ENCODE results near the gene SLC16A6.
A peak's percentile ranks its signal among the peaks of the same experiment; 100 is the strongest.
"Not testable (repeated sequence)": the region's sequence is repeated elsewhere in the genome, so short reads cannot be mapped to it uniquely, and the experiment has no call there.

The SLC16A6 gene

DNA sequence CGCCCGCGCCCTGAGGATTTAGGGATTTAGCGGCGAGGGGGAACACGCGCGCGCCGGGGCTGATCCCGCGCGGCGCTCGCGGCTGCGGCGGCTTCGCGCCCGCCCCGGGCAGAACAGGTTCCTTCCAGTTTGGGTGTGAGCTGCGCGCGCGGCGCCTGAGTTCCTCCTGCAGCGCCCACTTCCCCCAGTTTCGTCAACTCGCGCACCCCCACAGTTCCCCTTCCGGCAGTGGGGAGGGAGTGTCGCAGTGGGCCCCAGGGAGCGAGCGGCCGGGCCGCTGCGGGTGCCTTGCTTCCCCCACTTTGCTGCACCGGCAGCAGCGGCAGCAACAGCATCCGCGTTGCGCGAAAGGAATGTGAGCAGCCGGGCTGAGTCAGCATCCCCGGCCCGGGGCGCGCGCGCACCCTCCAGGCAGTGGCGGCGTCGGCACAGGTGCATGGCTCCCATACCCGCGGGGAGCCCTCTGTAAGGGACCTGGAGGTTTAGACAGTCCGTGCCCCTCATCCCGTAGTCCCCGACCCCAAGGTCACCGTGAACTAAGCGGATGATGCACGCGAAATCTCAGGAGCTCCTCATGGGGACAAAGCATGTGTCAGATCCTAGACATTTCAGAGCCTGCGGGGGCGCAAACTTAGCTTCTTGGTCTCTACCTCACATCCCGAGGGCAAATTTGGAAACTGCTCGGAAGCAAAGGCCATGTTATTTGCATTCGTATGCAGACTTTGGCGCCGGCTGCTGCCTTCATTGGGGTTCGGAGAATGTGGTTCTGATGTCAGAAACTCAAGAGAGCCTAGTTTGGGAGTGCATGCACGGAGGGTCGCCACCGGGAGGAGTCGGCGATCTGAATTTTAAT lies 1.1 kb upstream of the SLC16A6 start:
- peak; percentile 84 to 86 for DNase-seq (ENCODE audit: low read depth in 1 of 2, low spot score in 1 of 2)

DNA sequence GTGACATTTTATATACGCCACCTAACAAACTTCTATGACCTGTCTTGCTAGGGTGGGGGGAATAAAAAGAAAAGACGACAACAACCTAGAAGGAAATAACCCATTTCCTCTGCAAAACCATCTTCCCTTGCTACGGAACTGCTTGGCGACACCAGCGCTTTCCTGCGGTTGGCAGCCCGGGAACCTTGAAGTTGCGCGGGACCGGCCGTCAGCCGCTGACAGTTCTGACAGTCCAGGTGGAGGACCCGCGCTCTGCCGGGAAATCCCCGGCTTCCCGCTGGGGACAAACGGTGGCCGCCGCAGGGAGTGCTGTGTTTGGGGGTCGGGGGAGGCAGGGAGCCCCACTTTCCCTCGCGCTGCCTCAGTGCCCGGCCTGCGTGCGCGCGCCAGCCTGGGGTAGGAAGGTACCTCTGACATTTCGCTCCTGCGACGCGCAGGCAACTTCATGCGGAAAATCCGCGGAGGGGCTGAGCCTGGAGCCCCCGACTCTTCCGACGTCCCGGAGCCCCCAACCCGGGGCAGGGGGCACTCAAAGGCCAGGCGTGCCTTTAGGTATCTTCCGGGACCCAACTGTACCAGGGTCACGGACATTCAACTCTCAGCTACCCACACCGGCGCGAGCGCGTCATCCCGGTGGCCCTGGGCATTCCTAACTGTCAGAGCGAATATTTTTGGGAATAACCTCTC lies 516 bp downstream of the SLC16A6 start:
- DNase-seq (ENCODE audit: low read depth in 1 of 2, low spot score in 1 of 2) = peak; percentile 34 to 52

DNA sequence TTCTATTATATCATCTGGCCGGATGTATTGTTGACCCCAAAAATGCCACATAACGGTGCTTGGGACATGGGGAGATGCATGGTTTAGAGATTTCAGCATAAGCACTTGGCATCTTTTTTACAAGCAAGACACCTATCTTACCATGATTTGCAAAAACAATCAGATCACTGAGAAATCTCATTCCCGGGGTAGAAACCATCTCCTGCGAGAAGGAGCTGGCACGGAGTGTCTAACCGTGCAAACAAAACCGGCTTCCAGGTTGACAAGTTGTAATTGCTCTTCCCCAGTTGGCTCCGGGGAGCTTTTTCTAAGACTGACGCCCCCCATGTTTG lies 1.0 kb downstream of the SLC16A6 start:
- no peak for DNase-seq (ENCODE audit: low read depth in 1 of 2, low spot score in 1 of 2)

DNA sequence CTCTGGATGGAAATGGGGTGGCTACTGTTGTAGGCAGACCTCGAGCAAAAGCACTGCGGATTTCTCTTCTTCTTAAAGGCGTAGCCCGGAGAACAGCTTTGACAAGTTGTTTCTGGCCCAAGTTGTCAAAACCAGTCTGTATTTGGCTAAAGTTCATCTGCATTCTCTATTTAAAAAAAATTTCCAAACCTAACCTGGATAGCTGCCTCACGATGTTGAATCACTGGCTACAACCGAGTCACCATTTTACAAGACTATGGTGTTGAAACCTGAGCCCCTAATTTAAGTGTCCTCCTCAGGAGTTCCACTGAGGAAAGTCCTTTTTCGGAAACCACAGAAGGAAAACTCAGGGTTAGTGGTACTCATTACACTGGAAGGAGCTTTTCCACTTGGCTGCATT lies 1.5 kb downstream of the SLC16A6 start:
- DNase-seq (ENCODE audit: low read depth in 1 of 2, low spot score in 1 of 2) = no peak

DNA sequence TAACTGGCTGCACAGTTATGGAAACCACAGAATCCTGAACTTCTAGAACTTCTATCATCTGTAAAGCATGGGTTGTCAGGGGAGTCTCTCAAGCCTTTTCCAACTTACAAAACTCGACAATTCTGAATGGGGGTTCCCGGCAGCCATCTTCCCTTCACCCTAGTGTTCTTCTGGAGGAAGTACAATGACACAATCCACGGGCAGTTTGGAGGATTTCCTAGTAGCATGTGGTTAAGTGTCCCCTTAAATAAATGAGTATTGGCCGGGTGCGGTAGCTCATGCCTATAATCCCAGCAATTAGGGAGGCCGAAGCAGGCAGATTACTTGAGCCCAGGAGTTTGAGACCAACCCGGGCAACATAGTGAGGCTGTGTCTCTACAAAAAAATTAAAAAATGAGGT lies 2.1 kb downstream of the SLC16A6 start:
- no peak for DNase-seq (ENCODE audit: low read depth in 1 of 2, low spot score in 1 of 2)

DNA sequence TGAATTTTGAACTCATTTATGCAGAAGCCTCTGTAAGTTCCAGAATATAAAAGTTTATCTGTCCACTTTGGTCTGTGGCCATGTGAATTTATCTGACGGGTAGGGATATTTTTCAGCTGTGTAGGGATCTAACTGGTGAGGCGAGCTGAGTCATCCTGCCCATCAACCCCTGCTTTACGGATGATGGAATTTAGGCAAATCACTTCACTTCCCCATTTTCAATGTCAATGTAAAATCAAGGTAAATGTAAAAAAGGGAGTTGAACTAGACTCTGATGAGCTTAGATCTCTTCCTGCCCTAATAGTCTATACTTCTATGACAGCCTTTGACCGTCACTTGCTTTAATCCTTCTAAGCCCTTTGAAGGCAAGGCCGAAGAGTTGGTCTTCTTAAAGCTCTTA lies 2.6 kb downstream of the SLC16A6 start:
- DNase-seq (ENCODE audit: low read depth in 1 of 2, low spot score in 1 of 2) = no peak

DNA sequence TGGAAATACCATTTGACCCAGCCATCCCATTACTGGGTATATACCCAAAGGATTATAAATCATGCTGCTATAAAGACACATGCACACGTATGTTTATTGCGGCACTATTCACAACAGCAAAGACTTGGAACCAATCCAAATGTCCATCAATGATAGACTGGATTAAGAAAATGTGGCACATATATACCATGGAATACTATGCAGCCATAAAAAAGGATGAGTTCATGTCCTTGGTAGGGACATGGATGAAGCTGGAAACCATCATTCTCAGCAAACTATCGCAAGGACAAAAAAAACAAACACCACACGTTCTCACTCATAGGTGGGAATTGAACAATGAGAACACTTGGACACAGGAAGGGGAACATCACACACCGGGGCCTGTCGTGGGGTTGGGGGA lies 9.0 kb downstream of the SLC16A6 start:
- not testable (repeated sequence) for DNase-seq (ENCODE audit: low read depth in 1 of 2, low spot score in 1 of 2)

DNA sequence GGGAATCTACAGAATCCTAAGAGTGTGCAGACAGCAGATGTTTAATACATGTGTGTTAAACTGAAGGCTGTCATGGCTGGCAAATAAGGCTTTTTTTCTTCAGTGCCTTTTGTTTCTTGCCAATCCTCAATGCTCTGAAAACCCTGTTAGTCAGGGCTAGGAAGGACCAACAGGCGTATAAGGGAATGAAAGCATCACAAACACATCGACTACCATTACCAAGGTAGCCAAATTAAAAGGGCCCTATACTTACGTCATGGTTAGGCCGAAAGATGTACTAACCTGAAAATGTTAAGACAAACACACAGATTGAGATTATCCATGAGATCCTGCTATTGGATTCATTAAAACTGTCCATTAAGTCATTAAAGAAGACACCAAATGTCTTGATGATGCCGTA lies 13.1 kb downstream of the SLC16A6 start:
- no peak for DNase-seq (ENCODE audit: low read depth in 1 of 2, low spot score in 1 of 2)

DNA sequence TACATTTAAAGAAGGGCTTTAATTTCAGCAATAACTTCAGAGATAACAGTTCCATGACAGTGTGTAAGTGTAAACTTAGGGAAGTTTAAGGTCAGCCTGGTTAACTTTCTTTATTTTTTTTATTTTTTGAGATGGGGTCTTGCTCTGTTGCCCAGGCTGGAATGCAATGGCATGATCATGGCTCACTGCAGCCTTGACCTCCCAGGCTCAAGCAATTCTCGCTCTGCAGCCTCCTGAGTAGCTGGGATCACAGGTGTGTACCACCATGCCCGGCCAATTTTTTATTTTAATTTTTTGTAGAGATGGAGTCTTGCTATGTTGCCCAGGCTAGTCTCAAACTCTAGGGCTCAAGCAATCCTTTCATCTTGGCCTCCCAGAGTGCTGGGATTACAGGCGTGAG lies 14.6 kb downstream of the SLC16A6 start:
- DNase-seq (ENCODE audit: low read depth in 1 of 2, low spot score in 1 of 2) = not testable (repeated sequence)

DNA sequence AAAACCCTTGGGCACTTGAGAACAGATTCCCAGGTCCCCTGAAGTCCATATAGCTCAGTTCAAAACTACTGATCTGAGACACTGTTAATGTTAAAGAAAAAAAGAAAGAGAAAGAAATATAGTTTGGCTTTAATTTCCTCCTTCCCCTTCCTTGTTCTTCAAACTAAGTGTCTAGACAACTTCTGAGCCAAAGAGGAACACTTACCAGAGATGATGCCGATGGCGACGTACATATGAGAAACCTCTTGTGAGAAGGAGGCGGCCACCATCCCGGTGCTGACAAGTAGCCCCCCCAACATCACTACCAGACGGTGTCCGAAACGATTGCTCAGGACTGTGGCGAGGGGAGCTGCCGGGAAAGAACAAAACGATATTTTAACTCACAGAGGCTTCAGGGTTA lies 17.2 kb downstream of the SLC16A6 start:
- DNase-seq (ENCODE audit: low read depth in 1 of 2, low spot score in 1 of 2) = no peak

DNA sequence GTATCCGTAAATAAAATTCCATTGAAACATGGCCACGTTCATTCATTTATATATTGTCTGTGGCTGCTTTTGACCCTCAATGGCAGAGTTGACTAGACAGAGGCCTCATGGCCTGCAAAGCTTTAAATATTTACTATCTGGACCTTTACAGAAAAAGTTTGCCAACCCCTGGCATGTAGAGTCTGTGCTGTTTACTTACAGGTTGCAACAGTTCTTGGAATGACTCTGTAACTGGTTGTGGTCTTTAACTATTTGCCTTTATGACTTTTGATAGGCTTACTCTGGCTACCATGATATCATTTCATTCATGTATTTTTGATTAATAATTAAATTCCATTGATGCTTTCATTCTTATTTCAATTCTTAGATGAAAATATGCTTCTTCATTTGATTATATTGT lies 25.1 kb downstream of the SLC16A6 start:
- DNase-seq (ENCODE audit: low read depth in 1 of 2, low spot score in 1 of 2) = not testable (repeated sequence)

DNA sequence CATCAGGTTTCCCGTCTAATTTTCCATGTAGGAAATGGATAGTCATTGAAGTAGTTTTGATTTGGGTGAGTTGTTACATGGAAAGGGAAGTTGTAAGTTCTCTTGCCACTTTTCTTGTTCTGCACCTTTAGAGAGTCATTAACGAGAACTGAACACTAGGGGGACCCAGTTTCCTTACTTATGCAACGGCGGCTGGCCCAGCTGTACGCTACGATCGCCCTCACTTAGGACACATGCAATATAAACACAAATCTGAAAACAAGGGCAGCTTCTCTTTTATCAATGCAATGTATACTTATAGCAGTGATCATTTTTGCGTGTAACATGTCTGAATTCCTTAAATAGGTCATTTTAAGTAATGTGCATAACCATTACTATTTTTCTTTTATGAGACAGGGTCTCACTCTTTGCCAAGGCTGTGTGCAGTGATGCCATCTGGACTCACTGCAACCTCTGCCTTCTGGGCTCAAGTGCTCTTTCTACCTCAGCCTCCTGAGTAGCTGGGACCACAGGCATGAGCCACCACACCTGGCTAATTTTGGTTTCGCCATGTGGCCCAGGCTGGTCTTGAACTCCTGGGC lies 27.7 kb downstream of the SLC16A6 start:
- DNase-seq (ENCODE audit: low read depth in 1 of 2, low spot score in 1 of 2) = not testable (repeated sequence)

DNA sequence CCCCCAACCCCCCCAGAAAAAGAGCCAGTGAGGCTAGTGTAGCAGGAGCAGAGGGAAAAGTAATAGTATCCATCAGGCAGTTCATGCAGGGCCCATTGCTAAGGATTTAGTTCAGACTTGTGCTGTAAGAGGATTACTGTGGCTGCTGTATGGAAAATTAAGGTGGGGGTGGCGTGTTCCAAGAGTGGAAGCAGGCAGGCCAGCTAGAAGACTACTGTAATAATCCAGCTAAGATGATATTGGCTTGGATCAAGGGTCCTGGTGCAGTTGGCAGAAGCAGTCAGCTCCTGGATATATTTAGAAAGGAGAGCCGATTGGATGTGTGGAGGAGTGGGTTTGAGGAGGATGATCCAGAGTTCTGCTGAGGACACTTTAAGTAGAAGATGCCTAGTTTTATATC lies 28.5 kb downstream of the SLC16A6 start:
- DNase-seq (ENCODE audit: low read depth in 1 of 2, low spot score in 1 of 2) = not testable (repeated sequence)

DNA sequence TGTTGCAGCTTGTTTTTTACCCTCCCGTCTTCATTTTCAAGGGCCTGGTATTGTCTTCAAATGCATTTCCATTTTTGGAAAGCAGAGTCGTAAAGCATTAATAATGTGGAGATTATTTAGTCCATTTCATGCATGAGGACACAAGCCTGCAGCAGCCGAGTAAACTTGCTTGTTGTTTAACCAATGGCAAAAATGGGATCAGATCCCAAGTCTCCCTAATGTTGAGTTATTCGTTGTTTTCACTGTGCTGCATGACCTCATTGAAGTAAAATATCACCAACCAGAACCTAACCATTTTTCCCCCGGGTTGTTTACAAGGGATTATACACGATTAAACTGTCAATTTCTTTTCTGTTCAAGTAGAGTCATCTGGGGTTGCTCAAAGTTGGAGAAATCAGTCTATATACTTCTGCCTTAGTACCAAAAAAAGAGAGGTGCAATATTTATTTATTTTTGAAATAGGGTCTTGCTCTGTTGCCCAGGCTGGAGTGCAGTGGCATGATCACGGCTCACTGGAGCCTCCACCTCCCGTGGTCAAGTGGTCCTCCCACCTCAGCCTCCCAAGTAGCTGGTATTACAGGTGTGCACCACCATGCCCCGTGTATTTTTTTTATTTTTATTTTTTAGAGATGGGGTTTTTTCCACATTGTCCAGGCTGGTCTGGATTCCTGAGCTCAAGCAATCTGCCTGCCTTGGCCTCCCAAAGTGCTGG lies 30.7 kb downstream of the SLC16A6 start:
- no peak for DNase-seq (ENCODE audit: low read depth in 1 of 2, low spot score in 1 of 2)

DNA sequence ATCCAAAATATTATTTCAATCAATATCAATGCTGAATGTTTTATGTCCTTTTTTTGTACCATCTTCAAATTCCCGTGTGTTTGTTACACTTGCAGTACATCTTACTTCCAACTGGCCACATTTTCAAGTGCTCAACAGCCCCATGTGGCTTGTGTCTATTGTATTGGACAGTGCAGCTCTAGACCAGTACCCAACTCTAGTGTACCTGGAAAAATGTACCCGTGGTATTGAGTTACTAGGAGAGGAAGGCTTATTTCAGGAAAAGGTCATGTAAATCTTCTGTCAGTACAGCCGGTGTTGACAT lies 31.3 kb downstream of the SLC16A6 start:
- DNase-seq (ENCODE audit: low read depth in 1 of 2, low spot score in 1 of 2) = not testable (repeated sequence)

DNA sequence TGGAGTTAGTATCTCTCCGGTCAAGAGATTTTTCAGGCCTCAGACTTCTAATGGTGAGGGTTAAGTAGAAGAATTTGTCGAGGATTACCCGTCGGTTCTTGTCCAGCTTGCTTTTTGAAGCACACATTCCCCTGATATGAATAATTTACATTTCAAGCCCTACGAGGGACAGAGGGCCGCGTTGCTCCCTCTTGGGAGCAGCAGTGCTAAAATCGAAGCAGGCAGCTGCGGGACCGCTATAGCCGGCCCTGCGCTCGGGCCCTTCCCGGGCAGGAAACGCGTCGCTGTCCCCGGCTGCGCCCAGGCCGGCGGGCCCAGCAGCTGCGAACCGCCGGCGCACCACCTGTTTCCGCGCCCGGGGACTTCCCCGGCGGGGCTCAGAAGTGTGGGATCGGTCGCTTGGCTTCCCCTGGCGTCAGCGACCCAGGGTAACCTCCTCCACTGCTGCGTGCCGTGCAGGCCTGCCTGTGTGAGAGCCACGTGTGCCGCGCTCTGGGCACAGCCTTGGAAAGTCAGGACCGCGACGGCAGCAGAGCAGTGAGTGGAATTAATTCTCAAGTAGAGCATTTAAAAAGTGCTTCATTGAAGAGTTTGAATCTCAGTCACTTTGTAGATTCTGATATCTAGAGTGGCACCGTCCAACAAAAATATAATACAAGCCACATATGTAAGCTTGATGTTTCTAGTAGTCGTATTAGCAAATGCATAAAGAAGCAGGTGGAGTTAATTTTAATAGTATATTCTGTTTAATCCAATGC lies 31.9 kb downstream of the SLC16A6 start:
- peak; percentile 44 to 61 for DNase-seq (ENCODE audit: low read depth in 1 of 2, low spot score in 1 of 2)

DNA sequence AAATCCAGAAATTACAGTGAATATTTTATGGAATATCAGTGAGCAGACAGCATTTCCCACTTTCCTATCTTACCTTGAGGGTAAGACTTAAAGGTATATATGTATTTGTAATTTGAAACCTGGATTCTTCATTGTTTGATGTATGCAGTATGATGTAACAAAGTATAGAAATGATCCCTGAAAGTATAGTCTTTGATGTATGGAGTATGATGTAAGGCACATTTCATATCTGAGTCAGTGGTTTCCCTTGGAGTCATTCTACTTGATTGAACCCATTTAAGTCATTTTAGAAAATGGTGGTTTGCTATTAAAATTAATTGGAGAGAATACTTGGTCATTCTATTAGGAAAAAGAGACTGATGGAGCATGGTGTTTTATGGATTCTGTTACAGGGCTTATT lies 33.0 kb downstream of the SLC16A6 start:
- no peak for DNase-seq (ENCODE audit: low read depth in 1 of 2, low spot score in 1 of 2)

DNA sequence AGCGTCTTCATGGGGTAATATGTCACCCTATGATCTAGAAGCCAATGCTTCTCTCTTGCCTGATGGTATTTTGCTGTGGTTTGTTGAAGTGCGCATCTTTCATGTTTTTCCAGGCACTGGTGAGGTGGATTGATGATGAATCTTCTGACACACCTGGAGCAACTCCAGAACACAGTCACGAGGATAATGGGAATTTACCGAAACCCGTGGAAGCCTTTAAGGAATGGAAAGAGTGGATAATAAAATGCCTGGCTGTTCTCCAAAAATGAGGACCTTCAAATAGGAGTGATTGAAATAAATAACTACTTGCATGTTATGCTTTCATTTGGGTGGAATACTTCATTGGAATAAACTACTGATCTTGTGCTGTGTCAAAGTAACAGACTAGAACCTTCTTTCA lies 34.2 kb downstream of the SLC16A6 start:
- DNase-seq (ENCODE audit: low read depth in 1 of 2, low spot score in 1 of 2) = not testable (repeated sequence)

DNA sequence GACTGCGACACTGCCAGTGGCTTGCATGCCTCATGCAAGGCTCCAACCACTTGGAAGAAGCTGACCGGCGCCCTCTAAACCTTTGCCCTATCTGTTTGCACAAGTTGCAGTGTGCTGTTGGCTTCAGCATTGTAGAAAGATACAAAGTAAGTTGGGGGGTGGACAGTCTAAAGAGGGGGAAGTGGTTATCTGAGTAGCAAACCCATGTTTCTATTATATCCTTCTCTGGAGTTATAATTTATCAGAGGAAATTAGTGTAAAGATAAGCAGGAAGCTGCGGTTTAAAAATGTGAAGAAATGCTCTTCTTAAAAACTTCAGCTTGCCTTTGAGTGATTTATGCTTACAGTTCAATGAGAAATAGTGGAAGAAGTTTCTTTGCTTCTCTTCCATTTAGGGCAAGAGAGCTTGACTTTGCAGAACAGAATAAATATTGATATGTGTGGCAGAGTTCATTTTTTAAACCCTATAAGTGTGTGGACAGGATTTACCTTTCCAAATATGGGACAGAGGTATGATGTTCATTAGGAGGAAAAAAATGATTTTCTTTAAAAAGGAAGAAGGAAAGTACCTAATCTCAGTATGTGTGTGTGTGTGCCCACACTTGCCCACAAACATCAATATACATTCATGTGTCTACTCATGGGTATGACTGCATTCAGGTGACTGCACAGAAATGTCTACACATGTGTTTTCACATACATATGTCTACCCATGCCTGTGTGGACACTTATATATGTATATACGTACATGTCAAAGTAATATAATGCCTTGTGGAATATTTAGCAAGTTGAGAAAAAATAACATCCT lies 35.0 kb downstream of the SLC16A6 start:
- DNase-seq (ENCODE audit: low read depth in 1 of 2, low spot score in 1 of 2) = no peak

DNA sequence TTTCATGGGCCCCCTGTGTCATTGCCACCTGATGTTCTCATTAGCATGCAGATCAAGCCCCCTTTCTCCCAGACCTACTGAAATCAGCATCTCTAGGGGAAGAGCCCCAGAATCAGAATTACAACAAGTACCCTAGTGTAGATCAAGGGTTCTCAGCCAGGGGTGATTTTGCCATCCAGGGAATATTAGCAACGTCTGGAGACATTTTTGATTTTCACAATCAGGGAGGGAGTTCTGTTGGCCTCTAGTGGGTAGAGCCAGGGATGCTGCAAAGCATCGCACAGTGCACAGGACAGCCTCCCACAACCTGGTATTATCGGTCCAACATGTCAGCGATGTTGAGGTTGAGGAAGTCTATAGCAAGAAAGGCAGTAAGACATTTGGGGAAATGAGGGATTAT lies 35.8 kb downstream of the SLC16A6 start:
- DNase-seq (ENCODE audit: low read depth in 1 of 2, low spot score in 1 of 2) = no peak
